ENCODE results near the gene DIRAS3. TPM values are rescaled to one million over a fixed set of nuclear protein-coding genes. Genes with fewer than 3 reads are reported as not detected.

The DIRAS3 gene
- total and polyA plus RNA-seq, 2 of the 8 experiments (the other 6 are each of a cell fraction or from before 2014, with no cell fraction given), result 0.11 TPM; not detected in 1

GRCh38 chr1:68083686-68084085 lies 33.3 kb upstream of the DIRAS3 start (continued):
- TF ChIP-seq CTCF (IDR thresholded peaks at IDR 0.05; ENCODE audit: control extremely low read depth in 1 of 3, insufficient read depth in 1 of 3, low read depth in 1 of 3, low read length in 3 of 3), result no peak
- TF ChIP-seq HDAC2 (IDR thresholded peaks at IDR 0.05; ENCODE audit: borderline replicate concordance in 1 of 2, low read depth in 2 of 2, low read length in 2 of 2), result no peak
- no peak for TF ChIP-seq ATF2 (IDR thresholded peaks at IDR 0.05; ENCODE audit: low read length)
- no peak for TF ChIP-seq EZH2 (IDR thresholded peaks at IDR 0.05; ENCODE audit: low read depth, low read length, severe bottlenecking)
- no peak for TF ChIP-seq NRF1 (IDR thresholded peaks at IDR 0.05; ENCODE audit: low read depth, low read length)
- no peak for TF ChIP-seq RBBP5 (IDR thresholded peaks at IDR 0.05; ENCODE audit: borderline replicate concordance, low read depth, low read length)

Measured in H1 (cell line).